ENCODE measurements around the gene AHCYL2.
A peak's percentile ranks its signal among the peaks of the same experiment; 100 is the strongest.

AHCYL2 gene

DNA sequence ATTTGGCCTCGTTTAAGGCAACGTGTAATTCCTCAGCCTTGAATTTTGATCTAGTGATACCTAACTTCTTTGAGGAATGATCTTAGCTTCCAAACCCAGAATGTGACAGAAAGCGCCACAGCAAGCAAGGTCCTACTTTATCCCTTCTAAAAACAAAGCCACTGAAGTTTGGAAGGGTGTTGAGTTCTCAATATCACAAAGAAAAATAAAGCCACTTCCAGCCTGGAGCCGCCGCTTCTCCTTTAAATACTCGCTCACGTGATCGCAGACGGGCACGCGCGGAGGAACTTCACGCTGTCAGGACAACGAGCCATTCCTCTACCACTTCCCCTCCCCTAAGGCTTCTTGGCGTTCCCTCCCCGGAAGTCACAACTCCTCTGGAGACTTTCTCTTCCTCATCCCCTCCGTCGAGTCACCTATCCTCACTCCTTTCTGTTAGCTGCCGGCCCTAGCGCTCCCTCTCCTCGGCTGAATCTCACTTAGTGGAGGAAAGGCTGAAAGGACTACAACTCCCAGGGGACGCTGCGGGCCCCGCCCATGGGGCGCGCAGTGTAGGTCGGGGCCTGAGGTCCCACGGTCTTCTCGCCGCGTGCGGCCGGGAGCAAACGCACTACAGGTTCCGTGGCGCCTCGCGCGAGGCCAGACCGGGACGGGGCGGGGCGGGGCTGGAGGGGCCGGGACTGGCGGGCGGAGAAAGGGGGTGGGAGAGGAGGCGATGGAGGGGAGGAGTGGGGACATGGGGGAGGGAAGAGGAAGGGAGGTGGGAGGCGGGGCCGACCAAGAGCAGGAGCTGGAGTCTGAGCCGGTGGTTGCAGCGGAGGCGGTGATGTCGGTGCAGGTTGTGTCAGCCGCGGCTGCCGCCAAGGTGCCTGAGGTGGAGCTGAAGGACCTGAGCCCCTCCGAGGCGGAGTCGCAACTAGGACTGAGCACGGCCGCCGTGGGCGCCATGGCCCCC is at the start of gene AHCYL2:
Gene AHCYL2 (plus strand): TSS at position 780 of the 955 bp plus-strand sequence.
- peak; percentile 75 to 100 (median 98) for DNase-seq

DNA sequence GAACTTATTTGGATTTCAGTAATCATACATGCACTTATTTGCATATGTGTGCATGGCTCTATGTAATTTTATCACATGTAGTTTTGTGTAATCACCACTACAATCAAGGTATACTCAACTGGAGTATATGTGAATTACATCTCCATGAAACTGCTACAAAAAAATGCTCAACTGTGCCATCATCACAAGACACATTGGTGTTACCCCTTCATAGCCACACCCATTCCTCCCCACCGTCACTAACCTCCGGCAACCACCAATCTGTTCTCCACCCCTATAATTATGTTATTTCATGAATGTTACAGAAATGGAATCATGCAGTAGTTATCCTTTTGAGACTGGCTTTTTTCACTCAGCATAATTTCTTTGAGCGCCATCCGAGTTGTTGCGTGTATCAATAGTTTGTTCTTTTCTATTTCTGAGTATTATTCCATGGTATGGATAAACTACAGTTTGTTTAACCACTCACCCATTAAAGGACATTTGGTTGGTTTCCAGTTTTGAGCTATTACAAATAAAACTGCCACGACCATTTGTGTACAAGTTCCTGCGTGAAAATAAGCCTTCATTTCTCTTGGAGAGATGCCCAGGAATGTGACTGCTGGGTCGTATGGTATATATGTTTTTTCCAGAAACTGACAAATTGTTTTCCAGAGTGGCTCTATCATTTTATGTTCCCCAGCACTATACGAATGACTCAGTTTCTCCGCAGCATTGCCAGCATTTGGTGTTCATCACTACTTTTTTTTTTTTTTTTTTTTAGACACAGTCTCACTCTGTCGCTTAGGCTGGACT is 47.7 kb upstream of the AHCYL2 start:
- no peak for DNase-seq

DNA sequence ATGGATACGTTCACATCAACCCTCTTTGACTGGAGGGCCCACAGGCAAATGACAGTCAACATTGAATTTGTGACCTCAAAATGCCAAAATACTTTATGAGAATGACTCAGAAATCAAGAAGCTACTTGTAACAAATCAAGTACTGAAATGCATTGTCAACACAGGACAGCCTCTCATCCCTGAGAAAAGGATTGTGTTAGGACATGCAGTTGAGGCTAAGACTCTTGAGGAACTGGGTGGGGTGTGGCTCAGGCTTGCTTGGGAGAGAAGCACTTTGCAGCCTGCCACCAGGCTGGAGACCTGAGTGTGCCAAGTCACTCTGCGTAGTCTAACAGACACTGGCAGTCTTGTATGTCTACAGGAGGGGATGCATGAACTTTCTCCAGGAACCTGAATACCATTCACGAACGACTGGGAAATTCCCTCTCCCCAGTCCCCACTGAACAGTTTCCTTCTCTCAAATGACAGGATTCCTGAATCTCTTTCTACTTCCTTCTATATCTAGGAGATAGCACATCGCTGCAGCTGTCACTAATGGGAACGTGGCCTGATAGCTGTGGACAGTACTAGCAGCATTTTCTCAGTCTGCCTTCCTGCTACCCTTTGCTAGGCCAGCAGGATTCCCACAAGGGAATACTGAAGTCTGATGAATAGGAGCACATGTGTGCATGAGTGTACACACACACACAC is 39.7 kb upstream of the AHCYL2 start:
- no peak for DNase-seq

DNA sequence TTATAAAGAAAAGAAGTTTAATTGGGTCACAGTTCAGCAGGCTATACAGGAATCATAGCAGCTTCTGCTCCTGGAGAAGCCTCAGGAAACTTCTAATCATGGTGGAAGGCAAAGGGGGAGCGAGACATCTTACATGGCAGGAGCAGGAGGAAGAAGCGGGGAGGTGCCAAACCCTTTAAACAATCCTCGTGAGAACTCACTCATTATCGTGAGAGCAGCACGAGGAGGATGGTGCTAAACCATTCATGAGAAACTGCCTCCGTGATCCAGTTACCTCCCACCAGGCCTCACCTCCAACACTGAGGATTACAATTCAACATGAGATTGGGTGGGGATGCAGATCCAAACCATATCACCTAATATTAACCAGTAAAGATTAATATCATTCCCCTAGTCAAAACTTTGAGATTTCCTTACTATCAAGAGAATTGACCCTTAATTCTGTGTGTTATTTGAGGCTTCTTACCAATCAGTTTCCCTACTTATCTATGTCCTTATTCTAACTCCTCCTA is 38.0 kb upstream of the AHCYL2 start:
- no peak for DNase-seq

DNA sequence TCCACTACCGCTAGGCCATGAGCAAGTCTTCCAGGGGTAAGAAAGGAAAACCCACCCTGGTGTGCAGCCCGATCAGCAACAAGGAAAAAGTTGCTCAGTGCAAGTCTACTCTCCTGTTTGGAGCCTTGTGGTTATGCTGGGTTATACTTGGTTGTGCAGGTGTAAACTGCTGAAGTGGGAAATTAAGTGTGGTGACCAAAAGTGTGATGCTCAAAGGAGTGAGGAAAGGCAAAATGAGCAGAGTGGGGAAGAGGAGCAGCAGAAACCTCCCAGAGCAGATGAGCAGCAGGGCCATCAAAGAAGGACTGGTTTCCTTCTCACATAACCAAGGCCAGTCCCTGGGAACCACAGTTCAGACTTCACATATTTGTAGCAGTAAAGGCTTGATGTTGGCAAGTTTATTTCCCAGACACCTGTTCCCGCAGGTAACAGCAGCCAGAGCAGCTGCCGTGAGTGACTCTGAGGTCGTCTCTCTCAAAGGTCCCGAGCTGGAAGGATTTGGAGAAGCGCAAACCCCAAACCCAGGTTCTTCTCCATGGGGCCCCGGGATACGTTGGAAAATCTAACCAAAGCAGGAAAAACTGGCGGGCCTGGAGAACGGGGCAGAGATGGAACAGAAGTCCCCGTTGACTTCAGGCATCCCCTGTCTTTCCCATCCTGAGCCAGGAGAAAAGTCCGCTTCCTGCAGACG is 37.0 kb upstream of the AHCYL2 start:
- DNase-seq: no peak

DNA sequence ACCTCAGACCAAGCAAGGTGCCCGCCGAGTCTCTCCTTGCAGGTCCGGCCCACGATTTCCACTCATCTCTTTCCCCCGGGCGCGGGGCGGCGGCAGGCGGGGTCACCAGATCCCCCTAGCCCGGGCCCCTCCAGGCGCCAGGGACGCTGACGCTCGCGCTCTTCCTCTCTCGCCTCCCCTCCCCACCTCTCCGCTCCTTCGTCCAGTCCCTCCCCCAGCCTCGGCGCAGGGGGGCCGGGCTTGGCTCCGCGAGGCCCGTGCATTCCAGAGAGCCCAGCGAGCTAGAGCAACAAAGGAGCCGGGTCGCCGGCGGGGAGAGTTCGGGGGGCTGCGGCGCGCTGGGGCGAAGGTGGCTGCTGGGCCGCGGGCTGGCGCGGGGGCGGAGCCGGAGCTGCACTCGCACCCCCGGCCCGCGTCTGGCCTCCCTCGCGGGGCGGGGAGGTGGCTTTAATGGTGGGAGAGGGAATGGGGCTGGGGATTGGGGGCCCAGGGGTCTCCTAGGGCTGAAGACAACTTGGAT is 36.4 kb upstream of the AHCYL2 start, which contains the start of gene SMO:
Gene SMO (plus strand): TSS at position 262 of the 520 bp plus-strand sequence. CDS start 519 bp downstream, outside the sequence.
- DNase-seq: peak in 26 of 51 donors; percentile 4 to 62 (median 40)

DNA sequence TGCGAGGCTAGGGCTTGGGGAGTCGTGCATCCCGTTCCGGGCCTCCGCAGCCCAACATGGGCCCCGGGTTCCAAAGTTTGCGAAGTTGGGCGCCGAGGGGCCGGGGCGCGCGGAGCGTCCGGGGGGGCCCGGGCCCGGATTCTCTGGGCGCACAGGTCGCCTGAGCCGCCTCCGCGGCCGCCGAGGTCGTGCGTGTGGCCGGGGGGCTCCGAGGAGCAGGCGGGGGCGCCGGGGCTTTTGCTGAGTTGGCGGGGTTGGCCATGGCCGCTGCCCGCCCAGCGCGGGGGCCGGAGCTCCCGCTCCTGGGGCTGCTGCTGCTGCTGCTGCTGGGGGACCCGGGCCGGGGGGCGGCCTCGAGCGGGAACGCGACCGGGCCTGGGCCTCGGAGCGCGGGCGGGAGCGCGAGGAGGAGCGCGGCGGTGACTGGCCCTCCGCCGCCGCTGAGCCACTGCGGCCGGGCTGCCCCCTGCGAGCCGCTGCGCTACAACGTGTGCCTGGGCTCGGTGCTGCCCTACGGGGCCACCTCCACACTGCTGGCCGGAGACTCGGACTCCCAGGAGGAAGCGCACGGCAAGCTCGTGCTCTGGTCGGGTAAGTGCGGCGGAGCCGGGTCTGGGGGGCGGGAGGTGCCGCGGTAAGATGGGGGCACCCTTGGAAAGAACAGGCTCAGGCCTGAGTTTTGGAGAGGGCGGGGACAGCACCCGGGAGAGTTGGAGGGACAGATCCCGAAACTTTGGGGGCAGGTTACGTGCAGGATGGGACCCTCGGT is 35.8 kb upstream of the AHCYL2 start:
- DNase-seq: peak in 3 of 51 donors; percentile 30 to 39 (median 38)

DNA sequence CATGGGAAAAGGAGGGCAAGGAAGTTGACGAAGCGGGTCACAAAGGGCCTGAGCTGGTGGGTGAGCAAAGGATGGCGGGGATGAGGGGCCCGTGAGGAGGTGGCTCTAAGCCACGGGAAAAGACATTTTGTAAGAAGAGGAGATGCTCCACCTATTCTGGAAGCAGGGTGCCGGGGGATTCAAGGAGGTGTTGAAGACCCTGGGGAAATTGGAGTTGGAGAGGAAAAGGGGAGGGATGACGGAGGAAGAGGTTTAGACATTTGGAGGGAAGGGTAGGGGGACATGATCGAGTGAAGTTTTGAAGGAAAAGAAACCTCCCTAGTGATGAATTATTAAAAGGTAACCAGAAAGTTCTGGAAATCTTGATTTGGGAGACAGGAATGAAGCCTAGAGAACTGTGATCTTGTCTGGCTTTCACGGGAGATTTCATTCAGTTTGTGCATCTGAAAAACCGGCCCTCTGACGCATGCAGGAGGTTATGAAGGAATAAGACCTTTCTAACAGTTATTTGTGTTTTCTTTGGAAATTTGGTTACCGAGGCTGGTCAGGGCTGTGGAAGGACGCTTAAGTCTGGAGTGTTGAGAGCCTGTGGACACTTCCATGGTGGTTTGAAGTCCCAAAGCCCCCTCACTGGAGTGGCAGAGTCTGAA is 35.0 kb upstream of the AHCYL2 start:
- no peak for DNase-seq

DNA sequence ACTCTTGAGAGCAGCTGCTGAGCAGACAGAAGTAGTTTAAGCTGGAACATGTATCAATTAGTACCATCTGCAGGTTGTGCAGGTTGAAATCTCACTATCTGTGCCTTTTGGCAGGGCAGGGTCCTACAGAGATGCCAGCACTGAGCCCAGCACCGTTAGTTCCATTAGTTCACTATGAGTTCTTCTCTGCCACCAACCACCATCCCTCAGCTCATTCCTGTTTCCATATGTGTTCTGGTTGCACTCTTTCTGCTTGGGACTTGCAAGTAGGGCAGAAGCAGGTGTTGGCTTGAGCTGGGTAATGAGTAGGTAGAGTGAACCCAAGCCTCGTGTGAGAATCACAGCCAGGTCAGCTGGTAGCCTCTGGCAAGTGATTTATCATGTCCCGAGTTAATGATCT is 33.6 kb upstream of the AHCYL2 start:
- DNase-seq: no peak

DNA sequence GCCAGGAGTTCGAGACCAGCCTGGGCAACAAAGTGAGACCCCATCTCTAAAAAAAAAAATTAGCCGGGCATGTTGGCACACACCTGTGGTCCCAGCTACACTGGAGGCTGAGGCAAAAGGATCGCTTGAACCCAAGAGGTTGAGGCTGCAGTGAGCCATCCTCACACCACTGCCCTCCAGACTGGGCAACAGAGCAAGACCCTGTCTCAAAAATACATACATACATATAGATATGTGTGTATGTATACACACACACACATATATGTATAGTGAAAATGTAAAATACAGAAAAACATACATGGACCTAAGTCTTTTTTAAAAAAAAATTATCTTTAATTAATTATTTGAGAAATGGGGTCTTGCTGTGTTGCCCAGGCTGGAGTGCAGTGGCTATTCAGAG is 30.9 kb upstream of the AHCYL2 start:
- no peak for DNase-seq

DNA sequence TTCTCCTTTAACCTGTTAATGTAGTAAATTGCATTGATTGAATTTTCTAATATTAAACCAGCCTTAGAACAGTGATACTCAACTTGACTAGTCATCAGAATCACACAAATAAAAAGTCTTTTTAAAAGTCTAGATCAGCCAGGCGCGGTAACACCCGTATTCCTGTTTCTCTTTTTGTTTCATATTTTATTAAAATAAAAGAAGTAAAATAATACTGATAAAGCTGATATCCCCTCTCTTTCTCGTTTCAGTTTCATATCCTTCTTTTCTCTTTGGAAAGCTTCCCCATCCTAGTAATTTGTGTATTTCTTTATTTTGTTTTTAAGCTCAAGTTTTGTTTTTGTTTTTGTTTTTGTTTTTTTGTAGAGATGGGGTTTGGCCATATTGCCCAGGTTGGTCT is 27.1 kb upstream of the AHCYL2 start:
- no peak for DNase-seq

DNA sequence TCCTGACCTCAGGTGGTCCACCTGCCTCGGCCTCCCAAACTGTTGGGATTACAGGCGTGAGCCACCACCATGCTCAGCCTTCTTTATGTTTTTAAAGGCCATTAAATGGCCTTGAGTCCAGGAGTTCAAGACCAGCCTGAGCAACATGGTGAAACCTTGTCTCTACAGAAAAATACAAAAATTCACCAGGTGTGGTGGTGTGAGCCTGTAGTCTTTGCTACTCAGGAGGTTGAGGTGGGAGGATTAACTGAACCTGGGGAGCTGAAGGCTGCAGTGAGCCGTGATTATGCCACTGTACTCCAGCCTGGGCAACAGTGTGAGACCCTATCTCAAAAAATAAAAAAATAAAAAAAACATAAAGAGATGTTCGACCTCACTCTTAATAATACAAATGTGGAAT is 25.4 kb upstream of the AHCYL2 start:
- DNase-seq: no peak

DNA sequence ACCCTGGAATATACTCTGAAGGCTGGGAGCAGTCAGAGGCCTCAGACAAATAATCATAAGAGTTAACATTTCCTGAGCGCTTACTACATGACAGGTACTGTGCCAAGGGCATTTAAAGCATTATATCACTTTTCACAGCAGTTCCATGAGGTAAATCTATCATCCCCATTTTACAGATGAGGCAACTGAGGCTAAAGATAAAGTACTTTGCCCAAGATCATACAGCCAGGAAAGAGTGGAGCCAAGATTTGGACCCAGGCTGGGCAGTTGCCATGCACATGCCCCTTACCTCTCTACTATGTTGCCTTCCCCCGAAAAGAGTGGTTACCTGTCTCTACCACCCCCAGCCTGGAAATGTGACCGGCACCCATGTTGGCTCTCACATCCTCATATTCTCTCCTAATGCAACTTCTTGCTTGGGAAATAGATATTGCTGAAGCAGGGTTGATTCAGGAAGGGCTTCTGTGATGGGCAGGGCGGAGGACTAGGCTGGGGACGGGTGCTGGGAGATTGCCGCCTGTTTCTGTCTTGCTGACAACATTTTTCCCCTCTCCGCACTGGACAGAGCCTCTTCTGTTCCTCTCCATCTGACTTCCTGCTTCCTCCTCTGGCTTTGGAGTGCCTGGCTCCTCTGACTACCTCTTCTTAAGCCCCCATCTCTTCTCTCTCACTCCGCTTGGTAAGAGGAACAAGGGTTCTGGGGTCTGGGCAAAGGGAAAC is 22.6 kb upstream of the AHCYL2 start:
- DNase-seq: no peak

DNA sequence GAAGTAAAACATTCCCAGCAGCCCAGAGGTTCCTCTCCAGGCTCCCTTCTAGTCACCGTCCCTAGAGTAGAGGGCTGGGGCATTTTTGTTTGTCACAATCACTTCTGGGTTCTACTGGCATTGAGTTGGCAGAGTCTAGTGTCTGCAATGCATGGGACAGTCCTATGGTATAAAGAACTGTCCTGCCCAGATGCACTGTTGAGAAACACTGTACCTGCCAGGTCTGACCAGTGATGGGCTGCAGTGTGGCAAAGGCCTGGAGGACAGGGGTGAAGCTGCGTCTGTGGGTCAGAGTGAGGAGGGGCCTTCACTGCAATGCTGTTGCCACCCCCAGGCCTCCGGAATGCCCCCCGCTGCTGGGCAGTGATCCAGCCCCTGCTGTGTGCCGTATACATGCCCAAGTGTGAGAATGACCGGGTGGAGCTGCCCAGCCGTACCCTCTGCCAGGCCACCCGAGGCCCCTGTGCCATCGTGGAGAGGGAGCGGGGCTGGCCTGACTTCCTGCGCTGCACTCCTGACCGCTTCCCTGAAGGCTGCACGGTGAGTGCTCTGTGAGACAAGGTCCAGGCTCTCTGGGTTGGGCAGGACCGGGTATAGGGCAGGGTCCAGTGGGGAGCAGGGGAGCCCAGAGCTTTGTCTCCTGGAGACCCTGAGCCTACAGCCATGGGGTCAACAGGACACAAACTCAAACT is 21.6 kb upstream of the AHCYL2 start:
- no peak for DNase-seq

DNA sequence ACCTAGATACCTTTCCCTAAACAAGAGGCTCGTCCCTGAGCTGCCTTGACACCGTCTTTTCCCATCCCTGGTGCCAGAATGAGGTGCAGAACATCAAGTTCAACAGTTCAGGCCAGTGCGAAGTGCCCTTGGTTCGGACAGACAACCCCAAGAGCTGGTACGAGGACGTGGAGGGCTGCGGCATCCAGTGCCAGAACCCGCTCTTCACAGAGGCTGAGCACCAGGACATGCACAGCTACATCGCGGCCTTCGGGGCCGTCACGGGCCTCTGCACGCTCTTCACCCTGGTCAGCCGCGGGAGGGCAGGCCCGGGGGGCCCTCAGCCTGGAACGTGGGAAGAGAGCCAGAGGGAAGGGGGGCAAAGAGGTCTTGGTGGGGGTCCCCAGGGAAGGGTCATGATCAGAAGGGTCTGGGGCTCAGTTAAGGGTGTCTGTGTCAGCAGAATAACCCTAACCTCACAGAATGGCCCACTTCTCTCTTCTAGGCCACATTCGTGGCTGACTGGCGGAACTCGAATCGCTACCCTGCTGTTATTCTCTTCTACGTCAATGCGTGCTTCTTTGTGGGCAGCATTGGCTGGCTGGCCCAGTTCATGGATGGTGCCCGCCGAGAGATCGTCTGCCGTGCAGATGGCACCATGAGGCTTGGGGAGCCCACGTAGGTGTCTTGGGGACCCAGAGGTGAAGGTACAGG is 19.6 kb upstream of the AHCYL2 start:
- DNase-seq: no peak

DNA sequence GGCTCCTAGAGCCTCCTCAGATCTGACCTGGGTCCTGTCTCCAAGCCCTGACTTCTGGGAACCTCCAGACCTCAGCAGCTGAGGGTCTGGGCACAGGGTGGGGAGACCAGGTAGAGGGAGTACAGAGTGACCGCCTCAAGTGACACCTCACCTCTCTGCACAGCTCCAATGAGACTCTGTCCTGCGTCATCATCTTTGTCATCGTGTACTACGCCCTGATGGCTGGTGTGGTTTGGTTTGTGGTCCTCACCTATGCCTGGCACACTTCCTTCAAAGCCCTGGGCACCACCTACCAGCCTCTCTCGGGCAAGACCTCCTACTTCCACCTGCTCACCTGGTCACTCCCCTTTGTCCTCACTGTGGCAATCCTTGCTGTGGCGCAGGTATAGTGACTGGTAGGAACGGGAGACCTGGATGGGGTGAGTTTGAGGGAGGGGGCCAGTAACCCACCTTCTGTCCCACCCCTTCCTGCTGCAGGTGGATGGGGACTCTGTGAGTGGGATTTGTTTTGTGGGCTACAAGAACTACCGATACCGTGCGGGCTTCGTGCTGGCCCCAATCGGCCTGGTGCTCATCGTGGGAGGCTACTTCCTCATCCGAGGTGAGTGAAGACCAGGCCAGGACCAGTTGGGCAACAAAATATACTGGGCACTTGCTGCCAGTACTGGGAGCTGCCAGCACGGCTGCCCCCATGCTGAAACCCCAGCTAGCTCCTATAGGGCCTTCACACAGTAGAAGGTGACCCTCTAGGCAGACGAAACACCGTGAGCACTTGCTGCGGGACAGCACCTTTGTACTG is 18.6 kb upstream of the AHCYL2 start:
- DNase-seq: no peak
